PC-3 (cell line): ENCODE results near the gene SMAD1. TPM values are rescaled to one million over a fixed set of nuclear protein-coding genes. Genes with fewer than 3 reads are reported as not detected.

Experiments
- ATAC-seq: fragments of 200-7000 bp; cut with Tn5 transposase; 2 replicates; pipeline ENCODE4 v1.9.1; 2020; ENCODE audit warnings: mild to moderate bottlenecking, moderate library complexity
- BruUV-seq: library from RNA; stranded (reverse); fragments of 400-500 nt; replicated peaks from 2 replicates; lab custom pipeline; 2021; lab: Mats Ljungman, UMichigan
- CTCF ChIA-PET: fragments of 300-600 bp; sonication (Branson Sonifier 250); formaldehyde crosslinking; loops from one replicate; lab custom pipeline; 2022; ENCODE audit warnings: antibody characterized with exemption; lab: Charles Lee
- POLR2A ChIA-PET: fragments of 300-600 bp; sonication (Branson Sonifier 250); formaldehyde crosslinking; loops from one replicate; lab custom pipeline; 2022; ENCODE audit warnings: antibody characterized with exemption; ENCODE audit not compliant: unreplicated experiment; lab: Charles Lee
- DNase-seq: peaks from one replicate; pipeline ENCODE4 v3.0.0-alpha.2; 2015
- H2AFZ ChIP-seq: fragments of 300-600 bp; sonication (generic); 2 replicates; pipeline ENCODE4 v1.6.0; 2016; ENCODE audit warnings: antibody characterized with exemption, low read length
- H3F3A ChIP-seq: fragments of 300-600 bp; sonication (generic); one replicate; pipeline ENCODE4 v1.6.0; 2017; ENCODE audit warnings: antibody characterized with exemption, low read length, control low read depth, mild to moderate bottlenecking; ENCODE audit not compliant: unreplicated experiment
- H3K27ac ChIP-seq: fragments of 300-600 bp; sonication (generic); 2 replicates; pipeline ENCODE4 v1.5.1; 2016; ENCODE audit warnings: mild to moderate bottlenecking, low read length
- H3K27me3 ChIP-seq: fragments of 300-600 bp; sonication (generic); 2 replicates; pipeline ENCODE4 v1.6.1; 2016; ENCODE audit warnings: low read length, mixed read lengths
- H3K36me3 ChIP-seq: fragments of 300-600 bp; sonication (generic); 2 replicates; pipeline ENCODE4 v1.6.1; 2016; ENCODE audit warnings: low read depth, mixed run types, low read length, mixed read lengths
- H3K4me1 ChIP-seq: fragments of 300-600 bp; sonication (generic); 2 replicates; pipeline ENCODE4 v1.5.1; 2016; ENCODE audit warnings: low read length; ENCODE audit not compliant: insufficient read depth
- H3K4me2 ChIP-seq: fragments of 300-600 bp; sonication (generic); 2 replicates; pipeline ENCODE4 v1.6.0; 2016; ENCODE audit warnings: low read length
- H3K4me3 ChIP-seq: fragments of 300-600 bp; sonication (generic); 2 replicates; pipeline ENCODE4 v1.5.1; 2016; ENCODE audit warnings: mild to moderate bottlenecking, low read length, mixed read lengths
- H3K79me2 ChIP-seq: fragments of 300-600 bp; sonication (generic); 2 replicates; pipeline ENCODE4 v1.6.1; 2017; ENCODE audit warnings: low read length, mixed read lengths
- H3K9ac ChIP-seq: fragments of 300-600 bp; sonication (generic); 2 replicates; pipeline ENCODE4 v1.6.0; 2016; ENCODE audit warnings: mild to moderate bottlenecking, low read length
- H3K9me2 ChIP-seq: fragments of 300-600 bp; sonication (generic); replicated peaks from 2 replicates; pipeline ENCODE4 v1.6.1; 2016; ENCODE audit warnings: mixed run types, low read length, mixed read lengths
- H3K9me3 ChIP-seq: fragments of 300-600 bp; sonication (generic); 2 replicates; pipeline ENCODE4 v1.6.1; 2016; ENCODE audit warnings: low read length, mixed read lengths
- H4K20me1 ChIP-seq: fragments of 300-600 bp; sonication (generic); 2 replicates; pipeline ENCODE4 v1.6.1; 2016; ENCODE audit warnings: low read length, mixed read lengths
- CTCF ChIP-seq: fragments of 300-600 bp; sonication (generic); conservative IDR thresholded peaks from 2 replicates; pipeline ENCODE4 v1.5.1; 2017; ENCODE audit warnings: antibody characterized with exemption, low read depth, mild to moderate bottlenecking, low read length
- EZH2 ChIP-seq: fragments of 300-600 bp; sonication (generic); IDR thresholded peaks from one replicate; pipeline ENCODE4 v1.6.1; 2017; ENCODE audit warnings: antibody characterized with exemption, mild to moderate bottlenecking, low read length; ENCODE audit not compliant: unreplicated experiment
- EZH2phosphoT487 ChIP-seq: fragments of 300-600 bp; sonication (generic); IDR thresholded peaks from 2 replicates; pipeline ENCODE4 v1.6.1; 2018; ENCODE audit warnings: mild to moderate bottlenecking, antibody characterized with exemption, low read length, borderline replicate concordance
- intact Hi-C: fragments of 100-400 bp; cut with micrococcal nuclease; formaldehyde crosslinking; loops from 2 replicates; pipeline ENCODE4 v1.9.0; 2023
- total RNA-seq: library from RNA; depleted of rRNA; stranded (reverse); fragments of >200 nt; gene quantifications from 2 replicates; pipeline ENCODE4 v1.2.3, GENCODE V29; 2014

Gene SMAD1
- total RNA-seq, 1 experiment from 2014 or later, result 13.3 TPM

- Histone ChIP-seq H3K9ac (no peak overlapping the region), H3K36me3 (no peaks in the 10 kb centered on the region), H3K4me3 (no peak overlapping the region), H3K9me3 (no peaks in the 10 kb centered on the region), H3K79me2 (no peaks in the 10 kb centered on the region), H3K27ac (0 out of 2 replicates have a peak overlapping the region, but pooled peaks have one; percentile 17), H3K27me3 (no peaks in the 10 kb centered on the region), H2AFZ (no peak overlapping the region), H3K4me2 (no peak overlapping the region), H3K9me2 (no peaks in the 10 kb centered on the region), H3K4me1 (no peaks in the 10 kb centered on the region), H3F3A (no peaks in the 10 kb centered on the region), H4K20me1 (no peaks in the 10 kb centered on the region)
- DNase-seq, result peak; percentile 50
- no peak for TF ChIP-seq EZH2
- TF ChIP-seq CTCF, result no peak
- TF ChIP-seq EZH2phosphoT487, result no peak
- CTCF ChIA-PET, result no interaction called here
- intact Hi-C loops, result no loop called here
- BruUV-seq, result no TSS peak
- POLR2A ChIA-PET, result no interaction called here
- peak; percentile 83 for ATAC-seq
Observed at GRCh38 chr4:145589916-145590702, 108.5 kb downstream of the SMAD1 start.

- H3K4me2 ChIP-seq, result peak overlapping the region; percentile 40
- ATAC-seq, result peak; percentile 96
- BruUV-seq, result no TSS peak
- H3K79me2 ChIP-seq, result no peaks in the 10 kb centered on the region
- no peaks in the 10 kb centered on the region for H3K9me2 ChIP-seq
- H3K9ac ChIP-seq, result no peak overlapping the region
- H3K4me3 ChIP-seq, result no peak overlapping the region
- no peaks in the 10 kb centered on the region for H3K27me3 ChIP-seq
- H3K27ac ChIP-seq, result no peak overlapping the region
- H4K20me1 ChIP-seq, result no peaks in the 10 kb centered on the region
- peak; percentile 51 for DNase-seq
- CTCF ChIA-PET, result no interaction called here
- H3K36me3 ChIP-seq, result no peaks in the 10 kb centered on the region
- no peak for TF ChIP-seq EZH2
- no peak for TF ChIP-seq EZH2phosphoT487
- no peak for TF ChIP-seq CTCF
- H3K9me3 ChIP-seq, result no peaks in the 10 kb centered on the region
- H2AFZ ChIP-seq, result no peak overlapping the region
- H3F3A ChIP-seq, result no peaks in the 10 kb centered on the region
- intact Hi-C loops, result loop anchor here (5.0 kb wide), 1 partner anchor 100 kb away; no protein-coding TSS in a partner anchor
- POLR2A ChIA-PET, result no interaction called here
- H3K4me1 ChIP-seq, result peaks cover 24% of the 10 kb centered on the region
Observed at GRCh38 chr4:145602129-145602760, 120.6 kb downstream of the SMAD1 start.

GRCh38 chr4:145605941-145606340 lies 124.3 kb downstream of the SMAD1 start:
- H3K4me2 ChIP-seq, result no peak overlapping the region
- CTCF ChIA-PET, result interaction anchor here (0.5 kb wide), 1 partner anchor 642 kb away, joined by 3 read pairs; no protein-coding TSS in a partner anchor
- H3K27ac ChIP-seq, result no peak overlapping the region
- H3K36me3 ChIP-seq, result no peaks in the 10 kb centered on the region
- TF ChIP-seq EZH2 (no peak), EZH2phosphoT487 (no peak), CTCF (no peak)
- H3K27me3 ChIP-seq, result no peaks in the 10 kb centered on the region
- intact Hi-C loops, result loop anchor here (5.0 kb wide), 1 partner anchor 1434 kb away; no protein-coding TSS in a partner anchor
- H3K9ac ChIP-seq, result no peak overlapping the region
- no TSS peak for BruUV-seq
- no peaks in the 10 kb centered on the region for H3K9me2 ChIP-seq
- H4K20me1 ChIP-seq, result no peaks in the 10 kb centered on the region
- DNase-seq (no peak), ATAC-seq (no peak)
- H3K79me2 ChIP-seq, result no peaks in the 10 kb centered on the region
- no peak overlapping the region for H3K4me3 ChIP-seq
- no peak overlapping the region for H2AFZ ChIP-seq
- H3F3A ChIP-seq, result no peaks in the 10 kb centered on the region
- peaks cover 24% of the 10 kb centered on the region for H3K4me1 ChIP-seq
- POLR2A ChIA-PET, result no interaction called here
- H3K9me3 ChIP-seq, result no peaks in the 10 kb centered on the region
